HCT116 (cell line): ENCODE results near the gene SLC39A1. TPM values are rescaled to one million over a fixed set of nuclear protein-coding genes. Genes with fewer than 3 reads are reported as not detected.
A peak's percentile ranks its signal among the peaks of the same experiment; 100 is the strongest.

ENCODE experiments used
- ATAC-seq: fragments of 200-7000 bp; cut with Tn5 transposase; 2 replicates; pipeline ENCODE4 v1.9.1; 2020; ENCODE audit warnings: mild to moderate bottlenecking, moderate library complexity
- BruUV-seq: library from RNA; stranded (reverse); fragments of 400-500 nt; replicated peaks from 2 replicates; lab custom pipeline; 2021; lab: Mats Ljungman, UMichigan
- CTCF ChIA-PET: fragments of 300-600 bp; sonication (Branson Sonifier 250); formaldehyde crosslinking; loops from one replicate; lab custom pipeline; 2021; ENCODE audit warnings: antibody characterized with exemption; lab: Charles Lee
- POLR2A ChIA-PET: fragments of 300-600, 350-600 bp; sonication (Branson Sonifier 250); formaldehyde crosslinking; loops from one replicate; lab custom pipeline; 2021; ENCODE audit warnings: antibody characterized with exemption; lab: Charles Lee
- RAD21 ChIA-PET, 2 experiments: fragments of 300-600 bp; sonication (Branson Sonifier 250); formaldehyde crosslinking; loops; one replicate each; lab custom pipeline; 2023; ENCODE audit warnings: low total read pairs in 2 of 2; ENCODE audit not compliant: uncharacterized antibody in 2 of 2, unreplicated experiment in 2 of 2, low non-redundant PET in 1 of 2; lab: Charles Lee
- DNase-seq: peaks from one replicate; pipeline ENCODE4 v3.0.0-alpha.2; 2010; ENCODE audit warnings: low read depth, low spot score
- H2AFZ ChIP-seq: fragments of 200-600 bp; shearing (Covaris generic), sonication (generic); 2 replicates; pipeline ENCODE4 v1.6.1; 2017; ENCODE audit warnings: low read depth, mixed run types, mixed read lengths, antibody characterized with exemption, low read length; ENCODE audit not compliant: poor library complexity, severe bottlenecking
- H3K27ac ChIP-seq: 2 replicates; pipeline ENCODE4 v1.5.1; 2012; ENCODE audit warnings: low read depth, low read length
- H3K27me3 ChIP-seq: fragments of 200-600 bp; sonication (generic); 2 replicates; pipeline ENCODE4 v1.6.1; 2016; ENCODE audit warnings: mixed run types, low read length, mixed read lengths; ENCODE audit not compliant: insufficient read depth
- H3K36me3 ChIP-seq, 2 experiments: fragments of 200-500 bp in 1 of 2; fragments of 200-600 bp in 1 of 2; sonication (Bioruptor generic) in 1 of 2; sonication (generic) in 1 of 2; 2 replicates each; pipeline versions ENCODE4 v1.5.1 to v1.6.1; 2014 to 2016; ENCODE audit warnings: low read length in 2 of 2, inconsistent platforms in 1 of 2, mixed read lengths in 1 of 2, mixed run types in 1 of 2; ENCODE audit not compliant: insufficient read depth in 2 of 2, control insufficient read depth in 1 of 2
- H3K4me1 ChIP-seq, 2 experiments: fragments of 200-600 bp in 1 of 2; sonication (generic) in 1 of 2; 2 replicates each; pipeline versions ENCODE4 v1.5.1 to v1.6.1; 2012 to 2017; ENCODE audit warnings: low read length in 2 of 2, inconsistent platforms in 1 of 2, mild to moderate bottlenecking in 1 of 2, mixed read lengths in 1 of 2, mixed run types in 1 of 2, moderate library complexity in 1 of 2; ENCODE audit not compliant: insufficient read depth in 2 of 2, control insufficient read depth in 1 of 2
- H3K4me2 ChIP-seq: fragments of 200-600 bp; sonication (generic); 2 replicates; pipeline ENCODE4 v1.6.1; 2017; ENCODE audit warnings: mixed run types, low read length, mixed read lengths
- H3K4me3 ChIP-seq, 2 experiments: fragments of 200-600 bp in 1 of 2; sonication (generic) in 1 of 2; replicated peaks in 1 of 2; 2 replicates each; pipeline ENCODE4 v1.5.1; 2011 to 2016; ENCODE audit warnings: low read length in 2 of 2, control low read depth in 1 of 2, low read depth in 1 of 2, mild to moderate bottlenecking in 1 of 2, mixed read lengths in 1 of 2, mixed run types in 1 of 2
- H3K79me2 ChIP-seq: fragments of 200-600 bp; sonication (generic); 2 replicates; pipeline ENCODE4 v1.6.1; 2017; ENCODE audit warnings: mild to moderate bottlenecking, mixed run types, low read length, moderate library complexity, mixed read lengths; ENCODE audit not compliant: insufficient read depth
- H3K9ac ChIP-seq: fragments of 200-600 bp; sonication (generic); 2 replicates; pipeline ENCODE4 v1.6.1; 2016; ENCODE audit warnings: low read length, mixed read lengths
- H3K9me2 ChIP-seq: fragments of 200-600 bp; sonication (generic), shearing (Covaris generic); 2 replicates; pipeline ENCODE4 v1.6.1; 2017; ENCODE audit warnings: mixed run types, mild to moderate bottlenecking, moderate library complexity; ENCODE audit not compliant: insufficient read depth
- H3K9me3 ChIP-seq, 2 experiments: fragments of 200-500 bp in 1 of 2; fragments of 200-600 bp in 1 of 2; sonication (Bioruptor generic) in 1 of 2; sonication (generic) in 1 of 2; 2 replicates each; pipeline ENCODE4 v1.6.1; 2014 to 2017; ENCODE audit warnings: low read length in 2 of 2, mixed read lengths in 2 of 2, inconsistent platforms in 1 of 2, low read depth in 1 of 2, mild to moderate bottlenecking in 1 of 2, mixed run types in 1 of 2, moderate library complexity in 1 of 2; ENCODE audit not compliant: control insufficient read depth in 1 of 2, insufficient read depth in 1 of 2
- H4K20me1 ChIP-seq: fragments of 200-600 bp; sonication (generic), shearing (Covaris generic); 2 replicates; pipeline ENCODE4 v1.6.1; 2017; ENCODE audit warnings: mixed run types, mild to moderate bottlenecking, moderate library complexity; ENCODE audit not compliant: insufficient read depth
- CEBPB ChIP-seq: IDR thresholded peaks from 2 replicates; pipeline ENCODE4 v1.6.1; 2012; ENCODE audit warnings: low read depth
- EGR1 ChIP-seq: IDR thresholded peaks from 2 replicates; pipeline ENCODE4 v1.6.1; 2012; ENCODE audit warnings: low read depth
- POLR2AphosphoS5 ChIP-seq: IDR thresholded peaks from 2 replicates; pipeline ENCODE4 v1.6.1; 2011; ENCODE audit warnings: mild to moderate bottlenecking, low read depth, low read length, moderate library complexity
- YY1 ChIP-seq: IDR thresholded peaks from 2 replicates; pipeline ENCODE4 v1.6.1; 2011; ENCODE audit warnings: low read length, low read depth, moderate library complexity, mild to moderate bottlenecking; ENCODE audit not compliant: insufficient replicate concordance; ENCODE audit errors: extremely low read depth
- intact Hi-C: fragments of 100-400 bp; cut with micrococcal nuclease; formaldehyde crosslinking; loops from 2 replicates; pipeline ENCODE4 v1.10.0; 2022
- total RNA-seq: library from RNA; stranded (reverse); gene quantifications from one replicate; pipeline ENCODE4 v1.2.1, GENCODE V29; 2021; ENCODE audit not compliant: unreplicated experiment
- TF ChIP-seq, protein P1 (sequence below): IDR thresholded peaks from 2 replicates; pipeline ENCODE4 v1.6.1; 2012
- TF ChIP-seq, protein P2 (sequence below): IDR thresholded peaks from 2 replicates; pipeline ENCODE4 v1.6.1; 2012

The SLC39A1 gene
- total RNA-seq, 1 experiment from 2014 or later: 51.5 TPM

DNA sequence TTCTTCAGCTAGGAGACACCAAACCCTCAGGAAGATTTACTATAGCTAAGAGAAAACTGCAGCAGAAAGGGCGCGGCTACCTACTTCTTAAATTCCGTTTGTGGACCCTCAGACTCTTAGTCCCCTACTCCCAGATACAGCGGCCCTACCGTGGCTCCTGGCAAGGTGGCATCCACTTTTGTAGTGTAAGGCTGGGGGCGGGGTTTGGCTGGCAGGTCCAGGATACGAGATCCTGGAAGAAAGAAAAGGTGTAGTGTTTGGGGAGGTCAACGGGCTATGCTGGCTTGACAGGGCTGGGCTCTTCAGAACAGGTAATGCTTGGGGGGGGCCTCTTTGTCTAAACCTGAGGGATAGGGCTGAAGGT is 4.6 kb upstream of the SLC39A1 start:
- peak overlapping the region; percentile 68 to 79 for H3K4me3 ChIP-seq
- H3K4me1 ChIP-seq: peaks cover 18 to 44% of the 10 kb centered on the region in 2 experiments
- peak overlapping the region; percentile 90 for H3K27ac ChIP-seq
- peaks cover 10% of the 10 kb centered on the region for H3K79me2 ChIP-seq
- peak overlapping the region; percentile 97 for H3K4me2 ChIP-seq
- intact Hi-C loops: loop anchor here (5.0 kb wide), 1 partner anchor 171 kb away; no protein-coding TSS in a partner anchor
- H3K27me3 ChIP-seq: no peaks in the 10 kb centered on the region
- ChIA-PET RAD21 (interaction anchor here in 1 of 2 experiments (1.1 kb wide), 1 partner anchor 9 kb away, joined by 3 read pairs; no protein-coding TSS in a partner anchor), POLR2A (interaction anchor here (1.2 to 3.3 kb wide), 10 partner anchors 9 to 355 kb away, joined by 3 to 38 read pairs (median 6); partner anchors contain the start of genes CHTOP, CRTC2, DENND4B and JTB), CTCF (interaction anchor here (1.1 to 2.5 kb wide), 7 partner anchors 9 to 169 kb away, joined by 4 to 14 read pairs (median 7); partner anchors contain the start of genes CRTC2, DENND4B, GATAD2B and JTB)
- DNase-seq: no peak
- no peaks in the 10 kb centered on the region for H3K9me3 ChIP-seq
- BruUV-seq: no TSS peak
- no peaks in the 10 kb centered on the region for H3K36me3 ChIP-seq
- no peaks in the 10 kb centered on the region for H4K20me1 ChIP-seq
- H2AFZ ChIP-seq: peak overlapping the region; percentile 74
- TF ChIP-seq POLR2AphosphoS5 (no peak), YY1 (no peak), EGR1 (no peak), CEBPB (no peak)
- TF ChIP-seq, protein P1, sequence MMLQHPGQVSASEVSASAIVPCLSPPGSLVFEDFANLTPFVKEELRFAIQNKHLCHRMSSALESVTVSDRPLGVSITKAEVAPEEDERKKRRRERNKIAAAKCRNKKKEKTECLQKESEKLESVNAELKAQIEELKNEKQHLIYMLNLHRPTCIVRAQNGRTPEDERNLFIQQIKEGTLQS: no peak
- TF ChIP-seq, protein P2, sequence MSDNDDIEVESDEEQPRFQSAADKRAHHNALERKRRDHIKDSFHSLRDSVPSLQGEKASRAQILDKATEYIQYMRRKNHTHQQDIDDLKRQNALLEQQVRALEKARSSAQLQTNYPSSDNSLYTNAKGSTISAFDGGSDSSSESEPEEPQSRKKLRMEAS: no peak
- H3K9me2 ChIP-seq: no peaks in the 10 kb centered on the region
- H3K9ac ChIP-seq: peak overlapping the region; percentile 94
- 0 out of 2 replicates have a peak, but pooled peaks have one; percentile 7 for ATAC-seq
